HG03432 (cell line): ENCODE measurements around the gene MEIG1.
"Not testable (repeated sequence)": the region's sequence is repeated elsewhere in the genome, so short reads cannot be mapped to it uniquely, and the experiment has no call there.

ENCODE experiments used
- ATAC-seq: cut with Tn5 transposase; IDR thresholded peaks from one replicate; pipeline ENCODE4 v1.9.1; 2021; ENCODE audit warnings: mild to moderate bottlenecking, moderate library complexity; ENCODE audit not compliant: unreplicated experiment

MEIG1 gene

DNA sequence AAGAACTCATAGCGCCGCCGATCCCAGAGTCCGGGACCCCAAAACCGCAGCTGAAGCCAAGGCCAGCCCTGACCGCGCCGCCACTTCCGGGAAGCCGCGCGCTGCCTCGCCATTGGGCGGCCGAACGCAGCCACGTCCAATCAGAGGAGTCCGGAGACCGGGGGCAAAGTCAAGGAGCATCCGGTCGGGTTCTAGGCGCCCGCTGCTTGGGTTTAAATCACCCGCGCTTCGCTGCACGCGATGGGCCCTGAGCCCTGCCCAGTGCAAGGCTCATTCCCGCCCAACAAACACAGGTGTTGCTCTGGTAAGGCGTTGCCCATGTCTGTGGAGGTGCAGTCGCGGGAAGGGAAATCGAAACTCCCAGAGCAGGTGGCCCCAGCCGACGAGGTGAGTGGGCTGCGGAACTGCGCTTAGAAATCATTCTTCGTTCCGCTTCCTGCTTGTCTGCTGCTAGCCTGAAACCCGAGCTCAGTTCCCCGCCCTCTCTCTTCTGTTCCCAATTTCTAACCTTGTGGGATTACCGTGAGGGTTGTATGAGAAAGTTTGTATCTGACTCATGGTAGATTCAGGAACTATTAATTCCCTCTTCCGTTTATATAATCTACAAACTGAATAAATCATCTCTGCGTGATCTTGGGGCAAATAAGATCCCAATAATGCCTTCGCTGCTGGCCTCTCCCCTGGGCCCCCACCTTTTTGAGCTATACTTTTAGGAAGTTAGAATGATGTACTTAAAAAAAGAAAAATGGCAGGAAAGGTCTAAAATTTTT lies 5.0 kb upstream of the MEIG1 start, which contains the start of gene DCLRE1C:
DCLRE1C (minus strand) TSS at position 96 of the 770 bp plus-strand sequence; CDS start at position 10, 86 bp downstream.
- ATAC-seq, result peak; percentile 81

DNA sequence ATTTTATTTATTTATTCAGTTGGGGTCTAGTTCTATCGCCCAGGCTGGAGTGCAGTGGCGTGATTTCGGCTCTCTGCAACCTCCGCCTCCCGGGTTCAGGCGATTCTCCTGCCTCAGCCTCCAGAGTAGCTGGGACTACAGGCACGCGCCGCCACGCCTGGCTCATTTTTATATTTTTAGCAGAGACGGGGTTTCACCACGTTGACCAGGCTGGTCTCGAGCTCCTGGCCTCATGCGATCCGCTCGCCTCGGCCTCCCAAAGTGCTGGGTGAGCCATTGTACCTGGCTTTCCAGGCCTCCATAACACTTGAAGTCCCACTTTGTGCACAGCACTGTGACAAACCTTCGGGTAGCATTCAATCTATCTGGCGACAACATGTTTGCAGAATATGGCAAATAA lies 4.3 kb upstream of the MEIG1 start:
- no peak for ATAC-seq

DNA sequence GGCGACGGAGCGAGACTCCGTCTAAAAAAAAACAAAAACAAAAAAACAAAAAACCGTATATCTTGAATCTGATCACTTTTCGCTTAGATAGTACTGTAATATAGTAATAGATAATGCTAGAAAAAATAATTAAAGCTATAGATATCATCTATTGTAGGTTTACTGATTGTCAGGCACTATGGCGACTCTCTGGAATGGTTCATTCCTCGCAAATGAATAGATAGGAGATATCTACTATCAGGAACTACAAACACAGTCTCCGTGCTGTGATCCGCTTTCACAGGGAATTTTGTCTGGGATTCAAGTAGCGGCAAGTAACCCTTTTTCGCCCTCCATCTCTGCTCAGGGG lies 342 bp upstream of the MEIG1 start:
- ATAC-seq, result no peak

DNA sequence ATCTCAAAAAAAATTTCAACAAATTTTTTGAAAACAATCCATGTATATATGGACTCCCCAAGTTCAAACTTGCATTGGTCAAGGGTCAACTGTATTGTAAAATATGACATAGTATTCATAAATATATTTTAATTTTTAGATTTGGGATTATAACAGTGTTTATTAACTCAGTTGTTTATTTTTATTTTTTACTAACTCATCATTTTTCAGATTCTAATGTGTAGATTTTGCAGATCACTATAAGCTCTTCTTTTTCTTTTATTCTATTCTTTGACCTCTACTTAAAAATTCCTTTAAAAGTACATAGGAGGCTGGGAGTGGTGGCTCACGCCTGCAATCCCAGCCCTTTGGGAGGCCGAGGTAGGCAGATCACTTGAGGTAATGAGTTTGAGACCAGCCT lies 8.7 kb downstream of the MEIG1 start:
- ATAC-seq, result no peak

DNA sequence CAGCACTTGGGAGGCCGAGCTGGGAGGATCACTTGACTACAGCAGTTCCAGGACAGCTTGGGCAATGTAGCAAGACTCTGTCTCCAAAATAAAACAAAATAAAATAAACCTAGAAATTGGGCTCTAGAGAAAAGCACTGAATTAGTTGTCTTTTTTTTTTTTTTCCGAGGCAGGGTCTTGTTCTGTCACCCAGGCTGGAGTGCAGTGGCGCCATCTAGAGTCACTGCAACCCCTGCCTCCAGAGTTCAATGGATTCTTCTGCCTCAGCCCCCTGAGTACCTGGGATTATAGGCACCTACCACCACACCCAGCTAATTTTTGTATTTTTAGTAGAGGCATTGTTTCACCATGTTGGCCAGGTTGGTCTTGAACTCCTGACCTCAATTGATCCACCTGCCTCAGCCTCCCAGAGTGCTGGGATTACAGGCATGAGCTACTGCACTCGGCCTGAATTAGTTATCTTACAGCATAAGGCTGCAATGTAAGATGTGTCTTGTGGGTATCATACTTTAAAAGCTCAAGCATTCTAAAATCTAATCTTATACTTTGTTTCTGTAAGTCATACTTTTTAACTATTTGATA lies 12.8 kb downstream of the MEIG1 start:
- no peak for ATAC-seq

DNA sequence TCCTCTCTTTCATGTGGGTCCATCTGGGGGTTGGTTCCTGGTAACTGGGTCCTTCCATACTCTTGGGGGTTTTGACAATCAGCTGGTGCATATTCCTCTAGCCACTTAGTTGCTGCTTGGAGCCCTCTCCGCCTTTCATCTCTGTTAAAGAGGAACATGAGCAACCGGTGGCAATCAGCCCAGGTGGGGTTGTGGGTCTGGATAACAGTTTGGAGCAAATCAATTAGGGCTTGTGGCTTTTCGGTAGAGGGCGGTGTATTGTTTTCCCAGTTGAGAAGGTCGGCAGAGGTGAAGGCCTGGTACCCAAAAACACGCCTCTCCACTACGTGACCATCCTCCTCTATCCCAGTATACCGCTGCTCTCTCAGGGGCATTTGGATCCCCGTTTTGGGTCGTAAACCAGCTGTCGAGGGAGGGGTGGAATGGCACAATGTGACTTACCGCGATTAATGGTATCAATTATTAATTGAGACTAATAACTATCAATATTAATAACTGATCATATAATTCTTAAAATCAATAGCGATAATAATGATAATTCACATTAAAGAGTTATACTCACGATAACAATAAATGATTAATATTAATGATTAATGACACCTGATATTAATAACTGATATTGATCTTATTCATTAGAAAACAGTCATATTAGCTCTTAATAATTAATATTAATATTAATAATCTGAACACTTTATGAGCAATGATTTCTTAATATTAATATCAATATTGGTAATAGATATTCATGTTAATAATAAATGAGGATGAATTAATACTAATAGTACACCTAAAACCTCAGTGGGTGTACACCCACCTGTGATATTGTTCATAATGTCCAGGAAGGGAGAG lies 15.2 kb downstream of the MEIG1 start:
- not testable (repeated sequence) for ATAC-seq

DNA sequence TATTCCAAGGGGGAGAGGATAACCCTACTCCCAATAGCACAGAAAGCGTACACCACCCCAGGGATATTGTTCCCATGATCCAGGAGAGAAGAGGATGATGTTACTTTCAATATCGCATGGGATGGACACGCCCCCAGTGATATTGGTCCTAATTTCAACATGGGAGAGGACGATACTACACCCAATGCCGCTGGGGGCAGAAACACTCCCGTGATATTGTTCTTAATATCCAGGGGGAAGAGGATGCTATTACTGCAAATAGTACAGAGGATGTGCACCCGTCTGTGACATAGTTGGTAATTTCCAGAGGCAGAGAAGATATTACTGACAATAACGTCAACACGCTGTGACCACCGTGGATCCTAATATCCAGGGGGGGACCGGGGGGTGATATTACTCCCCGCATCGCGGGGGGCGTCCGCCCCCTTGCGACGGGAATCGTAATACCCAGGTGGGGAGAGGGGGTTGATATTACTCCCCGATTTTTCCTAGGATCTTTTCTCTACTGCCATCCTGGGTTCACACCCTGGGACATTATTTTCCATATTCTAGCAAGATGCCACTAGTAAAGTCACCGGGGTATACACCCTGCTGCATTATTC lies 16.6 kb downstream of the MEIG1 start:
- no peak for ATAC-seq

DNA sequence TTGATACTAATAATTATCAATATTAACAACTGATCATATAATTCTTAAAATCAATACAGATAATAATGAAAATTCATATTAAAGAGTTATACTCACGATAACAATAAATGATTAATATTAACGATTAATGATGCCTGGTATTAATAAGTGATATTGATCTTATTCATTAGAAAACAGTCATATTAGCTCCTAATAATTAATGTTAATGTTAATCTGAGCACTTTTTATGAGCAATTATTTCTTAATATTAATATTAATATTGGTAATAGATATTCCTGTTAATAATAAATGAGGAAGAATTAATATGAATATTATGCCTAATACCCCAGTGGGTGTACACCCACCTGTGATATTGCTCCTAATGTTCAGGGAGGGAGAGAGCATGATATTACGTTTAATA lies 23.6 kb downstream of the MEIG1 start:
- ATAC-seq, result no peak

DNA sequence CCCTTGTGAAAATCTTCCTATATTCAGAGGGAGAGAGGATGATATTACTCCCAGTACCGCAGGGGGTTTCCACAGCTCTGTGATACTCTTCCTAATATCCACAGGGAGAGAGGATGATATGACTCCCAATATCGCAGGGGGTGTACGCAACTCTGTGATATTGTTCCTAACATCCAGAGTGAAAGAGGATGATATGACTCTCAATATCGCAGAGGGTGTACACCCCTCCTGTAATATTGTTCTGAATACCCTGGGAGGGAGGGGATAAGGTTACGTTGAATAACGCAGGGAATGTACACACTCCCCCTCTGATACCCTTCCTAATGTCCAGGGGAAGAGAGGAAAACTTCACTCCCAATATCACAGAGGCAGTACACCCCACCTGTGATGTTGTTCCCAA lies 30.4 kb downstream of the MEIG1 start:
- ATAC-seq, result not testable (repeated sequence)

DNA sequence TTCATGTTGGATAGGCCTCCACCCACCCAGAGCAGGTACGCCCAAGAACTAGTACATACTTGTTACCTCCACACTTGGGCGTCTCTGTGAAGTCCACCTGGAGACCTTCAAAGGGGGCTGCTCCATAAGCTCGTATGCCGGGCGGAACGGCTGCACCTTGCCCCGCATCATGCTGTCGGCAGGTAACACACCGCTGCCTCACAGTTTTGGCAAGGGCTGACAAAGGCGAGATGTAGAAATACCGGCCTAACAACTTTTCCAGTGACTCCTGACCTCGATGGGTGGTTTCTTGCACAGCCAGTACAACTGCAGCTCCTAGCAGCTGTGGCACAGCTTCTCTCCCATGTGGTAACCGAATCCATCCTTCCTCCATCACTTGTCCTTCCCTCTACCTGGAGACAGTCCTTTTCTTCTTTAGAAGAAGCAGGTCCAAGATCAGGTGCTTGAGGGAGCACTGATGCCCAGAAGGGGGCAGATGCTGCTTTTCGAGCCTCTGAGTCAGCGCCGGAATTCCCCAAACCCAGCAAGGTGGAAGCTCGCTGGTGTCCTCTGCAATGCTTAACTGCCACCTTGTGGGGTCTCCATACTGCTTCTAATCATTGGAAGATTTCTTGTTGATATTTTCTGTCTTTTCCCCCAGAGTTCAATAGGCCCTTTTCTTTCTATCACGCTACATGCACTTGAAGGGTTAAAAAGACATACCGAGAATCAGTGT lies 32.0 kb downstream of the MEIG1 start:
- not testable (repeated sequence) for ATAC-seq

DNA sequence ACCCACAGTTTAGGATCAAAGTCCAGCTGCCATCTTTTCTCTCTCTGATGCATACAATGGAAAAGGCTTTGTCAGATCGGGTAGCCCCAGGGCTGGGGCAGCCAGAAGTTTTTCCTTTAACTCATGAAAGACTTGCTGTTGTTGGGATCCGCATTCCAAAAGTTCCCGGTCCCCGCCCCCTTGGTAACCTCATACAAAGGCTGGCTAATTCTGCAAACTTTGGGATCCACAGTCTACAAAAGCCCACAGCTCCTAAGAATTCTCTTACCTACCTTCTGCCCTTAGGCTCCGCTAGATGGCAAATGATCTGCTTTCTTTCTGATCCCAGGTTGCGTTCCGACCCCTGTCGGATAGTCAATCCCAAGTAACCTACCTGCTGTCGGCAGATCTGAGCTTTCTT lies 33.1 kb downstream of the MEIG1 start:
- ATAC-seq, result not testable (repeated sequence)

DNA sequence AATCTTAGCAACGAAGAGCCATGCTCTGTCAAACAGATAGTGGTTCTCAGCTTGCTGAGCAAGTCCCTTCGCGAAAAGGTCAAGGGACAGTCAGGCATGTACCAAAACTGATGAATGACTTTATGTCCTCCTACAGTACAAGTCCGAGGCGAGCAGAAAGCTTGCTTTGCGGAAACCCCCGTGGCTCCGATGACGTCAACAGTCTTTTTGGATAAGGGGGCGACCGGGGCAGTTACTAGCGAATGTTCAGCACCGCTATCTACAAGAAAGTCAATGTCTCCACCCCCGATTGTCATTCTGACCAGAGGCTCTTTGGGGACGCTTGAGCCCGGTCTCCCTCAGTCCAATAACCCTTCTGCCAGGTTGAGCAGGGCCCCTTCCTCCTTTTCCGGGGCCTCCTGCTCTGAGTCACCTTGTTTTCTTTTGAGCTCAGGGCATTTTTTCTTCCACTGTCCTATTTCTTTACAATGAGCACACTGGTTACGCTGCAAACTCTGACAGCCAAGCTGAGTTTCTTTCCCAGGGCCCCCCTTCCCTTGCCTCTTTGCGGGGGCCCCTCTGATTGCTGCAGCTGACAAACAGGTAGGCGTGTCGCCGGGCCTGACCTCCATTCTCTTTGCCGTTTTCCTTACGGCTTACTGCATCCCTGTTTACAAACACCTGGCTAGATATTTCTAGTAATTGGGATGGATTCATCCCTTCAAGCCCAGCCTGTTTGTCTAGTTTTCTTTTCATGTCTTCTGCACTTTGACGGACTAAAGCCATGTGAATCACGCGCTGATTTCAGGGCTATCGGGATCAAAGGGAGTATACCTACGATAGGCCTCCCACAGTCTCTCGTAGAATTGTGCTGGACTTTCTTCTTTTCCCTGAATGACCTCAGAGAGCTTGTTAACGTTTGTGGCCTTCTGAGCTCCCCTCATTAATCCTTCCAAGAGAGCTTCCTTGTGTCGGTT lies 34.6 kb downstream of the MEIG1 start:
- ATAC-seq, result not testable (repeated sequence)

DNA sequence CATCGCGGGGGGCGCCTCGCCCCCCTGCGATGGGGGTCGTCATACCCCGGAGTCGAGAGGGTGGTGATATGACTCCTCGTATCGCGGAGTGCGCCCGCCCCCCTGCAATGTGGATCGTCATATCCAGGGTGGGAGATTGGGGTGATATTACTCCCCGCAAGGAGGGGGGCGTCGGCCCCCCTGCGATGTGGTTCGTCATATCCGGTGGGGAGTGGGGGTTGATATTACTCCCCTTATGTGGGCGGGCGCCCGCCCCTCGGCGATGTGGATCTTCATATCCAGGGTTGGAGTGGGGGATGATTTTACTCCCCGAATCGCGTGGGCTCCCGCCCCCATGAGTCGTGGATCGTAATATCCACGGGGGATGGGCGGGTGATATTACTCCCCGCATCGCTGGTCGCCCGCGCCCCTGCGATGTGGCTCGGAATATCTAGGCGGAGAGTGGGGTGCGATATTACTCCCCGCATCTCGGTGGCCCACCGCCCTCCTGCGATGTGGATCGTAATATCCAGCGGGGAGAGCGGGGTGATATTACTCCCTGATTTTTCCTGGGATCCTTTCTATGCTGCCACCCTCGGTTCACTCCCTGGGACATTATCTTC lies 36.9 kb downstream of the MEIG1 start:
- no peak for ATAC-seq

DNA sequence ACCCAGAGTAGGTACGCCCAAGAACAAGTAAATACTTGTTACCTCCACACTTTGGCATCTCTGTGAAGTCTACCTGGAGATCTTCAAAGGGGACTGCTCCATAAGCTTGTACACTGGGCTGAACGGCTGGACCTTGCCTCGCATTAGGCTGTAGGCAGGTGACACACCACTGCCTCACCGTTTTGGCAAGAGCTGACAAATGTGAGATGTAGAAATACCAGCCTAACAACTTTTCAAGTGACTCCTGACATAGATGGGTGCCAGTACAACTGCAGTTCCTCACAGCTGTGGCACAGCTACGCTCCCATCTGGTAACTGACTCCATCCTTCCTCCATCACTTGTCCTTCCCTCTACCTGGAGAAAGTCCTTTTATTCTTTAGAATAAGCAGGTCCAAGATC lies 54.3 kb downstream of the MEIG1 start:
- not testable (repeated sequence) for ATAC-seq

DNA sequence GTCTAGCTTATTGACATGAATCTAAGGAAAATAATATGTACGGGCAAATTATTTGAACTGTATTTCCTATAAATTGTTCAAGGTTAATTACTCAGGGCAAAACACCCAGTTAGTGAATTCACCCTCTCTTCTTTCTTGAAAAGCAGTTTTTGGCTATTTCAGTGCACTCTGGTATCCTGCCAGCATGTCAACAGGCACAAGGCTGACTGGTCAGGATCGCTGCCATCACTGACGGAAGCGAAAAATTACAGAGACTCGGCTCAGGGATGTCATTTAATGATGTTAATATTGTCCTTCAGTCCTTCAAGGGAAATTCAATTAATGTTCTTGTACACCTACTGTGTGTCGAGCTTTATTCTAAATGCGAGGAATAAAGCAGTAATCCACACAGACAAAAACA lies 56.3 kb downstream of the MEIG1 start:
- no peak for ATAC-seq

DNA sequence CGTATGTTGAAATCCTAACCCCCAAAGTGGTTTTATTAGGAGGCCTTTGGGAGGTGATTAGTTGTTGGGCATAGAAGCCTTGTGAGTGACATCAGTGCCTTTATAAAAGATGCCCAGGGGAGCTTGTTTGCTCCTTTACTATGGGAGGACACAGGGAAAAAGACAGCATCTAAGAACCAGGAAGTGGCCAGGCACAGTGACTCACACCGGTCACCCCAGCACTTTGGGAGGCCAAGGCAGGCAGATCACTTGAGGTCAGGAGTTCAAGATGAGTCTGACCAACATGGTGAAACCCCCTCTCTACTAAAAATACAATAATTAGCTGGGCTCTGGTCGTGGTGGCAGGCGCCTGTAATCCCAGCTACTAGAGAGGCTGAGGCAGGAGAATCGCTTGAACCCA lies 61.8 kb downstream of the MEIG1 start:
- peak; percentile 59 for ATAC-seq
